HG03575 (cell line): ENCODE data around the gene CARD10.
"Not testable (repeated sequence)": the region's sequence is repeated elsewhere in the genome, so short reads cannot be mapped to it uniquely, and the experiment has no call there.

Experiments used
- ATAC-seq: cut with Tn5 transposase; IDR thresholded peaks from one replicate; pipeline ENCODE4 v1.9.1; 2021; ENCODE audit not compliant: unreplicated experiment, insufficient number of reproducible peaks, low FRiP score; ENCODE audit errors: extremely low read depth

The CARD10 gene

DNA sequence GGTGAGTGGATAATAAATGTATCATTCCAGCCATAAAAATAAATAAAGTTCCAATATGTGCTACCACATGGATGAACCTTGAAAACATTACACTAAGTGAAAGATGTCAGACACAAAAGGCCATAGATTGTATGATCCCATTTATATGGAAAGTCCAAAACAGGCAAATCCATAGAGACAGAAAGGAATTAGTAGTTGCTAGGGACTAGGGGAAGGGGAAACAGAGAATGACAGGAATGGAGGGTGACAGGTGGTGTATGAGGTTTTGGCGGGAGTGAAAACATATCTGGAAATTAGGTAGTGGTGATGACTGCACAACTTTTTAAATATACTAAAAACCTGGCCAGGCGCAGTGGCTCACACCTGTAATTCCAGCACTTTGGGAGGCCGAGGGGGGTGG lies 15.2 kb upstream of the CARD10 start:
- ATAC-seq = no peak

- ATAC-seq = no peak
Measured at GRCh38 chr22:37533995-37534394, 14.8 kb upstream of the CARD10 start.

DNA sequence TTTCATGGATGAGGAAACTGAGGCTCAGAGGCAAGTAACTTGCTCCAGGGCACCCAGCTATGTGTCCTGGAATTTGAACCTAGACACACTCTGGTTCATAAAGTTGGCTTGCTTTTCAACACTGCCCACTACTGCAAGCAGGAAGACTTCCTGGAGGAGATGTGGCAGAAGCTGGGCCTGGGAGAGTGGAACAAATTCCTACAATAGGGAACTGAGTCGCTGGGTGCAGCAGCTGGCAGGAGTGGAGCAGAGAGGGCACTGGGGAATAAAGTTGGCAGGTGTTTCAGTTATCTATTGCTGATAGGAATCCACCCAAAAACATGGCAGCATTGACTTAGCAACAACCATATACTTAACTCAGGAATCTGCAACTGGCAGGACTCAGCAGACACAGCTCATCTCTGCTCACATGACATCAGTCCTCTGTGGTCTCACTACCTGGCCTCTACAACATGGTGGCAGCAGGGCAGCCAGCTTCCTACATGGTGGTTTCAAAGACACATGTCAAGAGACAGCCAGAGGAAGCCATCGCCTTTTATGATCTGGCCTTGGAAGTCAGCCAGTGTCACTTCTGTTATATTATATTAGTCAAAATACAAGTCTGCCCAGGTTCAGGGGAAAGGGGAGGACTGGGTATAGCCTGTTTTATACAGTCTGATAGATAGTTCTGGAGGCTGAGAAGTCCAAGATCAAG lies 10.6 kb upstream of the CARD10 start:
- no peak for ATAC-seq

GRCh38 chr22:37527952-37528351 lies 8.7 kb upstream of the CARD10 start:
- ATAC-seq = not testable (repeated sequence)

GRCh38 chr22:37527081-37527752 lies 8.0 kb upstream of the CARD10 start:
- not testable (repeated sequence) for ATAC-seq

DNA sequence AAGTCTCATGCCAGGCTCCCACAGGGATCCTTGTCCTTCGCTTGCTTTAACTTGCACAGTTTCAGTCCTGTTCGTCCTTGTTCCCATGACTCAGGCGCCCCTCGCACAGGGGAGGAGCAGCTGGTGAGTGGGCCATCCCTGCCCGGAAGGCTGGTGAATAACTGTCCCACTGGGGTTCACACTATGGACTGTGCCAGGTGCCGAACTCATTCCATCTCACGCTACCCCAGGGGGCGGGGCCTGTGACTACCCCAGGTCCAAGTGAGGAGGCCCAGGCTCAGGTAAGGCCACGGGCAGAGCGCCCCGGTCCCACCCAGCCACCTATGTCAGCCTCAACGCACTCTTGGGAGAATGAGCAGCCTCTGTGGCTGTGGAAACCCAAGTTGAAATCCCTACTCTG lies 7.2 kb upstream of the CARD10 start:
- ATAC-seq = no peak

DNA sequence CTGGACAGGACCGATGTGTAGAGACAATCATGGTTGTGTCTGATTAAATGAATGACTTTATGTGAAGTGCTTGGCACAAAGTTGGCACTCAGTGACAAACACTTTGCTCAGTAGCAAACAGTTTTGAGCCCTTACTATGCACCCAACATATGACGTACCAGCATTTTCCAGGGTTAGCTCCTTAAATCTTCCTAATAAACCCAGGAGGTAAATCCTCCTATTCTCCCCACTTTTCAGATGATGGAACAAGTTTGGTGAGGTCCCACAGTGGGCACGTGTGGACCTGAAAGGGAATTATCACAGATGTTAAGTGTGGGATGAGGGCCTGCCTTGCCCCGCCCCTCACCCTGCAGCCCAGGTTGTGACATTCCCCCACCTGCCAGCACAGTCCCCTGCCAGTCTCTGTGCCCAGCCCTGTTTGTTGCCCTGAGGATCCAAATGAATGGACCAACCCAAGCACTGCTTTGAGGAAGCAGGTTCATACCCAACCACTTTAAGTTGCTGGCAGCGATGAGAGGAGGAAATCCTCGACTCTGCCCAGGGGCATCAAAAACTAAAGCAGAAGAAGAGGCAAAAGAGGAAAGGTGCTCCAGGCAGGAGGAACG lies 6.6 kb upstream of the CARD10 start:
- no peak for ATAC-seq

DNA sequence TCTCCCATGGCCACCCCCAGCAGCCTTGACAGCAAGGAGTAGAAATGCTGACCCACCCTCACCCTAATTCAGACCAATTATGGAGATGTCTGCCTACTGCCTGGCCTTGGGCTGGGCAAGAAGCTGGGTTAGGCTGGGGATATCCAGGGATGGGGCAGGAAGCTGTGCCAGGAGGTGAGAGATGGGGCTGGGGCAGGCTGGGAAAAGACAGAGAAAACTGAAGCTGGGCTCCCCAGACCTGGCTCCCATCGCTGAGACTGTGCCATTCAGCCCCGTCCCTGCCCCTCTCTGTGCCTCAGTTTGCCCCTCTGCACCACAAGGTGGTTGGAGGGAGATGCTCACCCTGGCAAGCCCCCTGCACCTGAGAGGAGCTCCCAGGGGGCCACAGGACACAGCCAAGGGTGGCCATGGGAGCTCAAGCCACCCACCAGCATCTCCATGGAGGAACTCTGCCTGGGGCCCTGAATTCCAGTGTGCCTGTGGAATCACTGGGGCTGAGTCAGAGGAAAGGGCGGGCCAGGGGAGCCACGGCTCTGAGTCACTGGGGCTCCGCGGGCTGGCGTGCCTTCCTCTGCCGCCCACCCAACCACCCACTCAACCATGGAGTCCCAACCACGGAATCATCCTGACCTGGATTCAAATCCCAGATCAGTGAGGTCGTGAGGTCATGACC lies 6.0 kb upstream of the CARD10 start:
- no peak for ATAC-seq

DNA sequence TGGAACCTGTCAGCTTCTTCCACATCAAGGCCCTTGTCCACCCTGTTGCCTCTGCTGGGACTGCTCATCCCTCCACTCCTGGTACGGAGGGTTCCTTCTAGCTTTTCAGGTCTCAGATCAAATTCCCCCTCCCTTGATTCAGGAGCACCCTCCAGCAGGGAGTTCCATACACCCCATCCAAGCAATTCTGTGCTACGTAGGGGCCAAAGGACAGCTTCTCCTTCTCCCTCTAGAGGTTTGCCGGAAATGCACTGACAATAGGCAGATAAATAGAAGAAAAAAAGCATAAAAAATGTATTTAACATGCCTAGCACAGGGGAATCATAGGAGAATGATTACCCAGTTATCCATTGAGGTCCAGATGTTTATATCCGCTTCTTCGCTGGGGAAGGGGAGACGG lies 3.3 kb upstream of the CARD10 start:
- ATAC-seq = no peak

GRCh38 chr22:37521236-37521739 lies 2.1 kb upstream of the CARD10 start:
- no peak for ATAC-seq

DNA sequence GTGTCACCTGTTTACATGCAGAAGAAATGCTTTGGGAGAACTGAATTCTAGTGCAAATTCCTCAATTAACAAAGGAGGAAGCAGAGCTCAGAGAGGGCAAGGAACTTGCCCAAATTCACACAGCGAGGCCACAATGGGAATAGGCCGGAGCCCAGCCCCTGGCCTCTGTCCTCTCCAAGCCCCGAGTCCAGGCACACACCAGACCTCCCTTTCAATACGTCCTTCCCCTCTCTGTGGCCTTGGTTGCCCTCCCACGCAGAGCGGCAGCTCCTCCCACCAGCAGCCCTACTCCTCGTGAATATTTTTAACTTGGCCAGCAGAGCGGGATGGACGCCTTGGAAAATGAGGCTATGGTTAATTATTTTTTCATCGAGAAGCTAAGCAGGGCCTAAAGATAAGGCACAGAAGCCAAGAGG lies 1.6 kb upstream of the CARD10 start:
- ATAC-seq = no peak

GRCh38 chr22:37518509-37519267 lies 527 bp downstream of the CARD10 start:
- ATAC-seq = no peak

DNA sequence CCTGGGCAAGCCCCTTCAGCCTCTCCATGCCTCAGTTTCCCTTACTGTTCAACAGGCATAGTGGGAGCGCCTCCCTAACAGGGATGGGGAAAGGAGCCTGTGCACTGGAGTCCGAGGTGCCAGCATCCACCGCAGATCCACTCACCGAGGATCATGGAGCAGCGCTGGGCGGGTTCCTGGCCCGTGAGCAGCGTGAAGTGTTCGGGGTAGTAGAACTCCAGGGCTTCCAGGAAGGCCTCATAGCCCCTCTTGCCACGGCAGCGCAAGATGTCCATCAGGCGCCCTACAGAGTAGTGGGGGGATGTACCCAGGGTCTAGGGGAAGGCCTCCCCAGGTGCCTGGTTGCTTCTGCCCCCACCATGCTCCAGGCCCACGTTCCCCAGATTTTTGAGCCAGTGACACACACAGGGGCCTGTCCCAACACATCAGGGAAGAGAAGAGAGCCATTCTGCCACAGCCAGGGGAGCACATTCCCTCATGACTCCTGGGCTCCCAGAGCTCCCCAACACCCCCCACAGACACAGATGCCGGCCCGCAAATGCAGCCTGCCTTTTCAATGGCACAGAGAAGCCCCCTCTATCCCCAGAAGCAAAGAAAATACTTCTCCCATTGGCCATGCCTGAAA lies 1.3 kb downstream of the CARD10 start:
- ATAC-seq = no peak

GRCh38 chr22:37516456-37516855 lies 2.8 kb downstream of the CARD10 start:
- no peak for ATAC-seq

- no peak for ATAC-seq
Measured at GRCh38 chr22:37515901-37516300, 3.3 kb downstream of the CARD10 start.

DNA sequence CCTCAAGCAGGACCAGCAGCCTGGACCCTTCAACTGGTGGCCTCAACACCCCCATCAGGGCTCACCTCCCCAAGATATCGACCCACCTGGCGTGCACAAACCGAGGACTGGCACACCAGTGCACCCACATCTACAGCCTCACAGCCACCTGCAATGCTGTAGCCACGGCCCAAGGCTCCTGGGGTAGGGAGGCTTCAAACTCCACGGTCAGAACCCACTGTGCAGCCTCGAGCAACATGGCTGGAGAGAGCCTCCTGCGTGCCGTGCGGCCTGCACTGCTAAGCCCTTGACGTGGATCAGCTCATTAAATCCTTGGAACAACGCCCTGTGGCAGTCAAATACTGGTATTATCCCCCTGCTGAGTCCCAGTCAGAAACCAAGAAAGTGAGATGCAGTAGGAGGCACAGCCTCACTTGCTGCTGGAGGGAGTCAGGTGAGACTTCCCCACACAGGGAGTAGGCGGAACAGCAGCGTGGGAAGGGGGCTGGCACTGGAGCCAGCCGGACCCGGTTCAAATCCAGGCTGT lies 4.6 kb downstream of the CARD10 start:
- ATAC-seq = no peak

DNA sequence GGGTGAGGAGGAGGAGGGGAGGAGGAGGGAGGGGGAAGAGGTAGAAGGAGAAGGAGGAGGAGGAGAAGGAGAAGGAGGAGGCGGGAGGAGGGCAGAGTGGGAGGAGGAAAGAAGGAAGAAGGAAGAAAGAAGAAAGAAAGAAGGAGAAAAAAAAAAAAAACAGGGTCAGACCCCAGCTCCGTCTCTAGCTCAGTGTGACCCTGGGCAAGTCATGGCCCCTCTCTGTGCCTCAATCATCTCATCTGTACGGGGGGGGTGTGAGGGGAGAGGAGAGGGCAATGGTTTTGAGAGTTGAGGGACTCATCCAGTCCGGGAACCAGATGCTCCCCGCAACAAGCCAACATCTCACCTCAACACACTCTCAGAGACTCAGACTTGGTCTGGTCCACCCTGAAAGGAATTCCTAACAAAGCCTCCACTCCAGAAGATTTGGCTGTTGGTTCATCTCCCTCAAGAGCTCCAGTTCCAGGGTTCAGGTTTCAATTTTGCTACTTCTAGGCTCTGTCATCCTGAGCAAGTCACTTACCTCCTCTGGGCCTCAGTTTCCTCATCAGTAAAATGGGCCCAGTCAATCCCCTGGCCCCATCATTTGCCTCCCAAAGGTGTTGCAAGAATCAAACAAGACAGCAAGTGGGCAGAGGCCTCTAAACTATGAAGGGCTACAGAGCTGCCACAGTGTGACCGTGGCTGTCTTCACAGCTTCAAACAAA lies 7.7 kb downstream of the CARD10 start:
- no peak for ATAC-seq

GRCh38 chr22:37510091-37510490 lies 9.1 kb downstream of the CARD10 start:
- no peak for ATAC-seq
